Ishikawa (cell line): Measurements from ENCODE around the gene MEGF11.

Experiments used
- EGR1 ChIP-seq: IDR thresholded peaks from 2 replicates; pipeline ENCODE4 v1.6.1; 2012
- EP300 ChIP-seq: IDR thresholded peaks from 2 replicates; pipeline ENCODE4 v1.6.1; 2012; ENCODE audit warnings: borderline replicate concordance
- RAD21 ChIP-seq: IDR thresholded peaks from 2 replicates; pipeline ENCODE4 v1.6.1; 2012; ENCODE audit warnings: low read depth
- TAF1 ChIP-seq: IDR thresholded peaks from 2 replicates; pipeline ENCODE4 v1.6.1; 2012; ENCODE audit warnings: low read depth, mild to moderate bottlenecking
- TCF12 ChIP-seq: IDR thresholded peaks from 2 replicates; pipeline ENCODE4 v1.6.1; 2012; ENCODE audit warnings: low read depth
- YY1 ChIP-seq: IDR thresholded peaks from 2 replicates; pipeline ENCODE4 v1.6.1; 2012; ENCODE audit warnings: low read depth
- ZBTB7A ChIP-seq: IDR thresholded peaks from 2 replicates; pipeline ENCODE4 v1.6.1; 2012; ENCODE audit warnings: low read depth
- TF ChIP-seq, protein P1 (sequence below): IDR thresholded peaks from 2 replicates; pipeline ENCODE4 v1.6.1; 2012
- TF ChIP-seq, protein P2 (sequence below): IDR thresholded peaks from 2 replicates; pipeline ENCODE4 v1.6.1; 2012; ENCODE audit warnings: low read depth, mild to moderate bottlenecking
- TF ChIP-seq, protein P3 (sequence below): IDR thresholded peaks from 2 replicates; pipeline ENCODE4 v1.6.1; 2012

DNA sequence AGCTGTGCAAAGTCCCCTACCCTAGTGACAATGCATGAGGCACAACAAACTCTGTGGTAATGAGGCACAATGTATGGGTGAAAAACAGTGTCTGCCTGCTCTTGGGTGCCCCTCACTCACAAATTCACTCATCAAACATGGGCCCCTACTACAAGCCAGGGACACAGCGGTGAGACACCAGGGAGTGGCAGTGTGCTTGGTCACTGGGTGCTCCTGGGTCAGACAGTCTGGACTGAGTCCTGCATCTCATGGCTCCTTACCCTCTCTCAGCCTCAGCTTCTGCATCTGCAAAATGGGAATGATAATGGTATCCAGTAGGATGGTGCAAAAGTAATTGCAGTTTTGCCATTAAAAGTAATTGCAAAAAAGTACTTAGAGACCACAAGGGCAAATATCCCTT is 184.7 kb downstream of the MEGF11 start:
- no peak for TF ChIP-seq TCF12
- no peak for TF ChIP-seq TAF1
- no peak for TF ChIP-seq EP300
- TF ChIP-seq, protein P1, sequence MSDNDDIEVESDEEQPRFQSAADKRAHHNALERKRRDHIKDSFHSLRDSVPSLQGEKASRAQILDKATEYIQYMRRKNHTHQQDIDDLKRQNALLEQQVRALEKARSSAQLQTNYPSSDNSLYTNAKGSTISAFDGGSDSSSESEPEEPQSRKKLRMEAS = no peak
- no peak for TF ChIP-seq YY1
- no peak for TF ChIP-seq ZBTB7A
- TF ChIP-seq, protein P2, sequence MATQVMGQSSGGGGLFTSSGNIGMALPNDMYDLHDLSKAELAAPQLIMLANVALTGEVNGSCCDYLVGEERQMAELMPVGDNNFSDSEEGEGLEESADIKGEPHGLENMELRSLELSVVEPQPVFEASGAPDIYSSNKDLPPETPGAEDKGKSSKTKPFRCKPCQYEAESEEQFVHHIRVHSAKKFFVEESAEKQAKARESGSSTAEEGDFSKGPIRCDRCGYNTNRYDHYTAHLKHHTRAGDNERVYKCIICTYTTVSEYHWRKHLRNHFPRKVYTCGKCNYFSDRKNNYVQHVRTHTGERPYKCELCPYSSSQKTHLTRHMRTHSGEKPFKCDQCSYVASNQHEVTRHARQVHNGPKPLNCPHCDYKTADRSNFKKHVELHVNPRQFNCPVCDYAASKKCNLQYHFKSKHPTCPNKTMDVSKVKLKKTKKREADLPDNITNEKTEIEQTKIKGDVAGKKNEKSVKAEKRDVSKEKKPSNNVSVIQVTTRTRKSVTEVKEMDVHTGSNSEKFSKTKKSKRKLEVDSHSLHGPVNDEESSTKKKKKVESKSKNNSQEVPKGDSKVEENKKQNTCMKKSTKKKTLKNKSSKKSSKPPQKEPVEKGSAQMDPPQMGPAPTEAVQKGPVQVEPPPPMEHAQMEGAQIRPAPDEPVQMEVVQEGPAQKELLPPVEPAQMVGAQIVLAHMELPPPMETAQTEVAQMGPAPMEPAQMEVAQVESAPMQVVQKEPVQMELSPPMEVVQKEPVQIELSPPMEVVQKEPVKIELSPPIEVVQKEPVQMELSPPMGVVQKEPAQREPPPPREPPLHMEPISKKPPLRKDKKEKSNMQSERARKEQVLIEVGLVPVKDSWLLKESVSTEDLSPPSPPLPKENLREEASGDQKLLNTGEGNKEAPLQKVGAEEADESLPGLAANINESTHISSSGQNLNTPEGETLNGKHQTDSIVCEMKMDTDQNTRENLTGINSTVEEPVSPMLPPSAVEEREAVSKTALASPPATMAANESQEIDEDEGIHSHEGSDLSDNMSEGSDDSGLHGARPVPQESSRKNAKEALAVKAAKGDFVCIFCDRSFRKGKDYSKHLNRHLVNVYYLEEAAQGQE = no peak
- TF ChIP-seq, protein P3, sequence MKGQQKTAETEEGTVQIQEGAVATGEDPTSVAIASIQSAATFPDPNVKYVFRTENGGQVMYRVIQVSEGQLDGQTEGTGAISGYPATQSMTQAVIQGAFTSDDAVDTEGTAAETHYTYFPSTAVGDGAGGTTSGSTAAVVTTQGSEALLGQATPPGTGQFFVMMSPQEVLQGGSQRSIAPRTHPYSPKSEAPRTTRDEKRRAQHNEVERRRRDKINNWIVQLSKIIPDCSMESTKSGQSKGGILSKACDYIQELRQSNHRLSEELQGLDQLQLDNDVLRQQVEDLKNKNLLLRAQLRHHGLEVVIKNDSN = no peak
- no peak for TF ChIP-seq RAD21
- TF ChIP-seq EGR1 = no peak
